ENCODE data around the gene SMIM22.

Gene SMIM22

GRCh38 chr16:4837733-4838501, 42.7 kb downstream of the SMIM22 start:
- Mint-ChIP-seq H3K27ac (no peak overlapping the region), H3K27me3 (ENCODE audit: low read depth, poor library complexity) (no peaks in the 10 kb centered on the region), H3K9me3 (no peaks in the 10 kb centered on the region), H3K4me1 (no peaks in the 10 kb centered on the region), H3K36me3 (ENCODE audit: low read depth) (peaks cover 54% of the 10 kb centered on the region), H3K4me3 (no peak overlapping the region)
- DNase-seq, result no peak
- no peak for TF ChIP-seq CTCF (IDR thresholded peaks at IDR 0.05)

GRCh38 chr16:4839942-4840341, 44.8 kb downstream of the SMIM22 start:
- Mint-ChIP-seq H3K4me1 (no peaks in the 10 kb centered on the region), H3K36me3 (ENCODE audit: low read depth) (peaks cover 60% of the 10 kb centered on the region), H3K9me3 (no peaks in the 10 kb centered on the region), H3K27me3 (ENCODE audit: low read depth, poor library complexity) (no peaks in the 10 kb centered on the region), H3K27ac (no peak overlapping the region), H3K4me3 (no peak overlapping the region)
- DNase-seq, result no peak
- no peak for TF ChIP-seq CTCF (IDR thresholded peaks at IDR 0.05)

GRCh38 chr16:4840984-4841383, 45.8 kb downstream of the SMIM22 start:
- Mint-ChIP-seq H3K27ac (no peak overlapping the region), H3K4me1 (peaks cover 9% of the 10 kb centered on the region), H3K36me3 (ENCODE audit: low read depth) (peaks cover 64% of the 10 kb centered on the region), H3K4me3 (no peak overlapping the region), H3K9me3 (no peaks in the 10 kb centered on the region), H3K27me3 (ENCODE audit: low read depth, poor library complexity) (no peaks in the 10 kb centered on the region)
- DNase-seq, result no peak
- no peak for TF ChIP-seq CTCF (IDR thresholded peaks at IDR 0.05)

Measured in nephron progenitor cell (in vitro differentiated cells).